GM12878 (cell line): ENCODE measurements around the gene NFU1. TPM values are rescaled to one million over a fixed set of nuclear protein-coding genes. Genes with fewer than 3 reads are reported as not detected.

Source experiments
- ATAC-seq: fragments of 200-7000 bp; cut with Tn5 transposase; 3 replicates; pipeline ENCODE4 v1.9.1; 2020; ENCODE audit warnings: mild to moderate bottlenecking, moderate library complexity
- BruUV-seq: library from RNA; stranded (reverse); fragments of 400-500 nt; replicated peaks from 2 replicates; lab custom pipeline; 2021; lab: Mats Ljungman, UMichigan
- CTCF ChIA-PET: fragments of 300-600 bp; sonication (Branson Sonifier 250); formaldehyde crosslinking; extraction: SDS; loops from one replicate; lab custom pipeline; 2021; ENCODE audit warnings: inconsistent platforms; lab: Yijun Ruan, JAX
- POLR2A ChIA-PET: fragments of 350-600 bp; formaldehyde crosslinking; extraction: SDS; loops from one replicate; lab custom pipeline; 2021; ENCODE audit warnings: inconsistent platforms; lab: Charles Lee
- RAD21 ChIA-PET: fragments of 300-600 bp; sonication (Branson Sonifier 250); formaldehyde crosslinking; loops from one replicate; lab custom pipeline; 2023; ENCODE audit warnings: antibody characterized with exemption; ENCODE audit not compliant: unreplicated experiment; lab: Charles Lee
- SMC1A ChIA-PET: fragments of 300-600 bp; sonication (Branson Sonifier 250); formaldehyde crosslinking; loops from one replicate; lab custom pipeline; 2023; ENCODE audit not compliant: unreplicated experiment, uncharacterized antibody; lab: Charles Lee
- DNase-seq: peaks from one replicate; pipeline ENCODE4 v3.0.0-alpha.2; 2011; ENCODE audit warnings: low read depth, low spot score
- FAIRE-seq: peaks from 3 replicates; lab custom pipeline; 2011; peaks lifted over from hg19 to GRCh38; lab: Jason Lieb, UNC
- H2AFZ ChIP-seq: 2 replicates; pipeline ENCODE4 v1.6.0; 2011; ENCODE audit warnings: low read depth, low read length, control low read depth; ENCODE audit not compliant: control insufficient read depth
- H3K27ac ChIP-seq: 2 replicates; pipeline ENCODE4 v1.5.1; 2011; ENCODE audit warnings: control low read depth; ENCODE audit not compliant: control insufficient read depth, insufficient read depth
- H3K27me3 ChIP-seq, 2 experiments: replicated peaks in 1 of 2; 2 replicates each; pipeline versions ENCODE4 v1.6.0 to v1.6.1; 2011; ENCODE audit warnings: low read length in 1 of 2; ENCODE audit not compliant: control insufficient read depth in 2 of 2, insufficient read depth in 2 of 2
- H3K36me3 ChIP-seq, 2 experiments: 2 replicates each; pipeline ENCODE4 v1.5.1; 2011; ENCODE audit warnings: low read length in 1 of 2; ENCODE audit not compliant: control insufficient read depth in 2 of 2, insufficient read depth in 2 of 2
- H3K4me1 ChIP-seq: 2 replicates; pipeline ENCODE4 v1.6.1; 2011; ENCODE audit warnings: mild to moderate bottlenecking, low read length, moderate library complexity, mixed read lengths; ENCODE audit not compliant: control insufficient read depth, insufficient read depth
- H3K4me2 ChIP-seq: 2 replicates; pipeline ENCODE4 v1.6.0; 2011; ENCODE audit warnings: control low read depth; ENCODE audit not compliant: control insufficient read depth, insufficient read depth
- H3K4me3 ChIP-seq: fragments of 200-600 bp; sonication (generic); 2 replicates; pipeline ENCODE4 v1.5.1; 2016
- H3K79me2 ChIP-seq: 2 replicates; pipeline ENCODE4 v1.6.0; 2011; ENCODE audit warnings: low read length; ENCODE audit not compliant: control insufficient read depth, insufficient read depth
- H3K9ac ChIP-seq: 2 replicates; pipeline ENCODE4 v1.8.0; 2011; ENCODE audit warnings: low read length, control low read depth, mixed read lengths; ENCODE audit not compliant: control insufficient read depth, insufficient read depth
- H3K9me3 ChIP-seq: replicated peaks from 3 replicates; pipeline ENCODE4 v1.5.1; 2011; ENCODE audit warnings: mild to moderate bottlenecking, low read length; ENCODE audit not compliant: control insufficient read depth, insufficient read depth
- H4K20me1 ChIP-seq: 2 replicates; pipeline ENCODE4 v1.6.0; 2011; ENCODE audit not compliant: control insufficient read depth, insufficient read depth
- CBX3 ChIP-seq: fragments of 200-600 bp; sonication (generic); IDR thresholded peaks from 2 replicates; pipeline ENCODE4 v1.6.1; 2016; ENCODE audit warnings: low read depth, borderline replicate concordance
- CBX5 ChIP-seq: sonication (generic); IDR thresholded peaks from 2 replicates; pipeline ENCODE4 v1.6.1; 2016; ENCODE audit warnings: low read depth, moderate library complexity, mild to moderate bottlenecking, inconsistent platforms
- GABPA ChIP-seq: IDR thresholded peaks from 2 replicates; pipeline ENCODE4 v1.6.1; 2014; ENCODE audit warnings: antibody characterized with exemption, low read depth, mild to moderate bottlenecking, inconsistent platforms
- JUNB ChIP-seq: IDR thresholded peaks from 2 replicates; pipeline ENCODE4 v1.6.1; 2016; ENCODE audit warnings: antibody characterized with exemption, mild to moderate bottlenecking
- JUND ChIP-seq: IDR thresholded peaks from 2 replicates; pipeline ENCODE4 v1.6.1; 2012; ENCODE audit warnings: low read depth, mild to moderate bottlenecking, low read length, improper control_type of control experiment, moderate library complexity
- MEF2B ChIP-seq: fragments of 450-650 bp; IDR thresholded peaks from 2 replicates; pipeline ENCODE4 v1.6.1; 2018; ENCODE audit warnings: mild to moderate bottlenecking, moderate library complexity; ENCODE audit not compliant: partially characterized antibody, poor library complexity, severe bottlenecking
- POU2F2 ChIP-seq: IDR thresholded peaks from 3 replicates; pipeline ENCODE4 v1.6.1; 2011; ENCODE audit warnings: low read depth, mild to moderate bottlenecking, low read length, borderline replicate concordance
- RB1 ChIP-seq: fragments of 450-650 bp; formaldehyde crosslinking; IDR thresholded peaks from 2 replicates; pipeline ENCODE4 v1.6.1; 2017; ENCODE audit warnings: mild to moderate bottlenecking, borderline replicate concordance
- RUNX3 ChIP-seq: IDR thresholded peaks from 2 replicates; pipeline ENCODE4 v1.6.1; 2012; ENCODE audit warnings: low read length, inconsistent platforms
- SMAD5 ChIP-seq: IDR thresholded peaks from 2 replicates; pipeline ENCODE4 v1.6.1; 2016; ENCODE audit warnings: antibody characterized with exemption, low read depth
- SP1 ChIP-seq: IDR thresholded peaks from one replicate; pipeline ENCODE4 v1.6.1; 2011; ENCODE audit warnings: low read depth, low read length
- SPI1 ChIP-seq: IDR thresholded peaks from 2 replicates; pipeline ENCODE4 v1.6.1; 2011; ENCODE audit warnings: low read depth, mild to moderate bottlenecking, low read length, moderate library complexity, borderline replicate concordance; ENCODE audit not compliant: insufficient read depth
- SRF ChIP-seq, 2 experiments: IDR thresholded peaks; 2 replicates each; pipeline ENCODE4 v1.6.1; 2011; ENCODE audit warnings: low read depth in 2 of 2, low read length in 2 of 2, mild to moderate bottlenecking in 1 of 2, moderate library complexity in 1 of 2
- TAF1 ChIP-seq: IDR thresholded peaks from 2 replicates; pipeline ENCODE4 v1.6.1; 2011; ENCODE audit warnings: mild to moderate bottlenecking, low read depth, low read length, borderline replicate concordance
- TCF3 ChIP-seq: IDR thresholded peaks from 2 replicates; pipeline ENCODE4 v1.6.1; 2012; ENCODE audit warnings: low read depth, mild to moderate bottlenecking, low read length, borderline replicate concordance; ENCODE audit not compliant: insufficient read depth
- WRNIP1 ChIP-seq: IDR thresholded peaks from 2 replicates; pipeline ENCODE4 v1.6.1; 2011; ENCODE audit warnings: low read depth, low read length, improper control_type of control experiment, borderline replicate concordance
- ZNF217 ChIP-seq: fragments of 450-650 bp; IDR thresholded peaks from 2 replicates; pipeline ENCODE4 v1.6.1; 2017; ENCODE audit warnings: antibody characterized with exemption, mild to moderate bottlenecking
- WGBS: methylation state at CpG from one replicate; pipeline ENCODE4 v1.1.6; 2016; ENCODE audit warnings: low lambda C conversion rate; ENCODE audit not compliant: insufficient replicate concordance, insufficient coverage; ENCODE audit errors: missing lambda C conversion rate; 5-methylcytosine and 5-hydroxymethylcytosine counted together
- in situ Hi-C: fragments of 300-500 bp; cut with MboI; formaldehyde crosslinking; loops from 9 replicates; pipeline ENCODE4 v1.14.3; 2018; ENCODE audit warnings: mixed read lengths
- intact Hi-C: fragments of 100-400 bp; cut with micrococcal nuclease; formaldehyde crosslinking; loops from one replicate; pipeline ENCODE4 v1.14.2; 2022; ENCODE audit not compliant: unreplicated experiment
- polyA plus RNA-seq, 11 experiments: library from polyadenylated mRNA; depleted of rRNA in 4 of 11; unstranded in 6 of 11; stranded (reverse) in 5 of 11; fragments of >200 nt; fragmentation: Nextera tagmentation in 4 of 11; fragmentation: Illumina TruSeq in 1 of 11; extraction: Ambion mirVana in 4 of 11; extraction: Trizol in 1 of 11; gene quantifications; 1 replicate in 1 of 11; 2 replicates in 10 of 11; pipeline versions ENCODE4 v1.2.1 to v1.2.3, GENCODE V29; 2011 to 2016; ENCODE audit warnings: inconsistent platforms in 2 of 11, missing spikeins in 2 of 11, low read depth in 1 of 11
- total RNA-seq, 4 experiments: library from RNA; depleted of rRNA in 3 of 4; stranded (reverse); fragments of >200 nt in 3 of 4; fragmentation: Illumina TruSeq in 1 of 4; extraction: Trizol in 1 of 4; gene quantifications; 2 replicates each; pipeline versions ENCODE4 v1.2.1 to v1.2.3, GENCODE V29; 2013 to 2021
- TF ChIP-seq, protein P1 (sequence below): fragments of 450-650 bp; IDR thresholded peaks from 2 replicates; pipeline ENCODE4 v1.6.1; 2017; ENCODE audit warnings: borderline replicate concordance

The NFU1 gene
- total and polyA plus RNA-seq, 10 of the 15 experiments (the other 5 are each of a cell fraction or from before 2014, with no cell fraction given) = 27.3 to 86.0 (median 41.5) TPM

DNA sequence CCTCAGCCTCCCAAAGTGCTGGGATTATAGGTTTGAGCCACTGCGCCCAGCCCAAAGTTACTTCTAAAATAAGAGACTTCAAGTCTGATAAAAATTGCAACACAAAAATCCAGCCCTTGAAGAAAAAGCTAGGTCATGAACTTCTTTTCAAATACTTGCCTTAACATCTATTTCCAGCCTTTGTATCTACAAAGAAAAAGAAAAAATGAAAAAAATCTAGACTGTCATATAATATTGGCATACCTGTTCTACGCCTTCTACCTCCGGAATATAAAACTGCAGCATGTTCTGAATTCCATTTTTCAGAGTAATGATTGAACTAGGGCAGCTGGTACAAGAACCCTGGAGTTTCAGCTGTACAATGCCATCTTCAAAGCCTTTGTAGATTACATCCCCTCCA lies 37.1 kb downstream of the NFU1 start:
- H3K27me3 ChIP-seq = no peaks in the 10 kb centered on the region
- no peak overlapping the region for H3K9ac ChIP-seq
- no peaks in the 10 kb centered on the region for H4K20me1 ChIP-seq
- H2AFZ ChIP-seq = no peak overlapping the region
- no peak overlapping the region for H3K4me2 ChIP-seq
- in situ Hi-C loops (no loop called here), intact Hi-C loops (no loop called here)
- no peak overlapping the region for H3K4me3 ChIP-seq
- peaks cover 0 to 27% of the 10 kb centered on the region in 2 experiments; a peak in 2 of 4 replicates for H3K36me3 ChIP-seq
- no TSS peak for BruUV-seq
- no peak for TF ChIP-seq SRF (IDR thresholded peaks at IDR 0.05; ENCODE audit: low read depth in 2 of 2, low read length in 2 of 2)
- TF ChIP-seq JUND = no peak
- no peak for TF ChIP-seq RB1
- H3K4me1 ChIP-seq = no peaks in the 10 kb centered on the region
- no peak for ATAC-seq
- no peaks in the 10 kb centered on the region for H3K79me2 ChIP-seq
- ChIA-PET RAD21 (interaction anchor here (1.4 kb wide), 1 partner anchor 24 kb away, joined by 4 read pairs; no protein-coding TSS in a partner anchor), SMC1A (no interaction called here), CTCF (interaction anchor here (0.7 to 1.0 kb wide), 4 partner anchors 10 to 165 kb away, joined by 3 to 4 read pairs (median 3); no protein-coding TSS in a partner anchor), POLR2A (interaction anchor here (0.7 to 1.0 kb wide), 2 partner anchors 14 to 267 kb away, joined by 3 read pairs; no protein-coding TSS in a partner anchor)
- no peak for DNase-seq
- H3K9me3 ChIP-seq = no peaks in the 10 kb centered on the region; the same call in 2 of the 3 replicates
- FAIRE-seq = no peak
- WGBS = 98% methylated on average over 3 of the region's 3 CpGs
- H3K27ac ChIP-seq = no peak overlapping the region

DNA sequence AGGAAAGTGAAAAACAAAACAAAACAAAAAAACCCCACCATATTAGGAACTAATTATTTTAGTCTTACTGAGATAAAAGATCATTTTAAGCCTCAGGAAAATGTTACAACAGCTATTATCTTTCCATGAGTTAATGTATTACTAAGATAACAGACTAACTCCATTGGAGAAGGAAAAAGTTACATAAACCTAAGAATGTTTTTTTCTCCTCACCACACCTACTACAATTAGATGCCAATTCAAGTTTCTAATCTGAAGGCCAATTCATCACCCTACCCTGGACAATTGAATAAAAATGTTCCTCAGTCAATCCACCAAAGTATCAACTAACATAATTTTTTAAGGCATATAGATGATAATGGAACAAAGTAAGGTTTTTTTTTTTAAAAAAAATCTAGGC lies 40.0 kb downstream of the NFU1 start:
- in situ Hi-C loops = no loop called here
- SMC1A ChIA-PET = interaction anchor here (0.6 to 1.1 kb wide), 2 partner anchors 8 to 37 kb away, joined by 3 to 4 read pairs; no protein-coding TSS in a partner anchor
- H3K4me2 ChIP-seq = no peak overlapping the region
- H3K36me3 ChIP-seq = peaks cover 0 to 24% of the 10 kb centered on the region in 2 experiments; a peak in 2 of 4 replicates
- no peaks in the 10 kb centered on the region for H3K79me2 ChIP-seq
- no peaks in the 10 kb centered on the region for H3K9me3 ChIP-seq
- intact Hi-C loops = no loop called here
- no peak overlapping the region for H3K27ac ChIP-seq
- CTCF ChIA-PET = interaction anchor here (0.7 kb wide), 1 partner anchor 41 kb away, joined by 3 read pairs; no protein-coding TSS in a partner anchor
- no peak for TF ChIP-seq POU2F2
- TF ChIP-seq GABPA = no peak
- TF ChIP-seq TAF1 = no peak
- TF ChIP-seq SP1 = no peak
- TF ChIP-seq SPI1 = no peak
- TF ChIP-seq, protein P1, sequence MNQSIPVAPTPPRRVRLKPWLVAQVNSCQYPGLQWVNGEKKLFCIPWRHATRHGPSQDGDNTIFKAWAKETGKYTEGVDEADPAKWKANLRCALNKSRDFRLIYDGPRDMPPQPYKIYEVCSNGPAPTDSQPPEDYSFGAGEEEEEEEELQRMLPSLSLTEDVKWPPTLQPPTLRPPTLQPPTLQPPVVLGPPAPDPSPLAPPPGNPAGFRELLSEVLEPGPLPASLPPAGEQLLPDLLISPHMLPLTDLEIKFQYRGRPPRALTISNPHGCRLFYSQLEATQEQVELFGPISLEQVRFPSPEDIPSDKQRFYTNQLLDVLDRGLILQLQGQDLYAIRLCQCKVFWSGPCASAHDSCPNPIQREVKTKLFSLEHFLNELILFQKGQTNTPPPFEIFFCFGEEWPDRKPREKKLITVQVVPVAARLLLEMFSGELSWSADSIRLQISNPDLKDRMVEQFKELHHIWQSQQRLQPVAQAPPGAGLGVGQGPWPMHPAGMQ = no peak
- no peak for TF ChIP-seq CBX5
- TF ChIP-seq RUNX3 = no peak
- no peak for TF ChIP-seq TCF3
- TF ChIP-seq SMAD5 = no peak
- no peak for TF ChIP-seq ZNF217
- TF ChIP-seq WRNIP1 = no peak
- no peak for TF ChIP-seq CBX3
- TF ChIP-seq JUNB = no peak
- no peak for TF ChIP-seq MEF2B
- H3K4me3 ChIP-seq = no peak overlapping the region
- no peaks in the 10 kb centered on the region for H3K27me3 ChIP-seq
- H3K9ac ChIP-seq = no peak overlapping the region
- no peak for ATAC-seq
- no peak for FAIRE-seq
- RAD21 ChIA-PET = no interaction called here
- no TSS peak for BruUV-seq
- DNase-seq = no peak
- no peak overlapping the region for H2AFZ ChIP-seq
- POLR2A ChIA-PET = no interaction called here
- H3K4me1 ChIP-seq = no peaks in the 10 kb centered on the region
- no peaks in the 10 kb centered on the region for H4K20me1 ChIP-seq
